HG03108 (cell line): Measurements from ENCODE around the gene TEX22.

Experiments
- ATAC-seq: cut with Tn5 transposase; IDR thresholded peaks from one replicate; pipeline ENCODE4 v1.9.1; 2021; ENCODE audit warnings: moderate library complexity; ENCODE audit not compliant: unreplicated experiment

Gene TEX22

DNA sequence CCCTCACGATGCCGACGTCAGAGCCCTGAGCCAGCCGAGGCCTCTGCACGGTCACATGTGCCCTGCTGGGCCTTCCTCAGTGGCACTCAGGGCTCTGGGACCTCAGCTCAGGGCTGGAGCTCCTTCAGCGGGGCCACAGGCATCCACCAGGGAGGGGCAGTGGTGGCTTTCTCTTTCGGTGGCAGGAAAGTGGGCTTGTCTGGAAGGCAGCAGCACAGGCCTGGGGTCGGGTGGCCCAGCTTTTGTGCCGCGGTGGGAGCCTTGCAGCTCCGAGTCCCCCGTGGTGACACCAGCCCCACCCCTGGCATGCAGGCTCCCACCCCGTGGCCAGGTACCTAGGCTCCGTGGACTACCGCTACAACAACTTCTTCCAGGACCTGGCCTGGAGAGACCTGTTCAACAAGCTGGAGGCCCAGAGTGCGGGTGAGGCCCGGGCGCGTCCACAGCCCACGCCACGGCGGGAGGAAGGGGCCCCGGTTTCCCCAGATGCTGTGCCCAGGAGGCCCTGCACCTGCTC is 14.2 kb upstream of the TEX22 start:
- ATAC-seq, result no peak

DNA sequence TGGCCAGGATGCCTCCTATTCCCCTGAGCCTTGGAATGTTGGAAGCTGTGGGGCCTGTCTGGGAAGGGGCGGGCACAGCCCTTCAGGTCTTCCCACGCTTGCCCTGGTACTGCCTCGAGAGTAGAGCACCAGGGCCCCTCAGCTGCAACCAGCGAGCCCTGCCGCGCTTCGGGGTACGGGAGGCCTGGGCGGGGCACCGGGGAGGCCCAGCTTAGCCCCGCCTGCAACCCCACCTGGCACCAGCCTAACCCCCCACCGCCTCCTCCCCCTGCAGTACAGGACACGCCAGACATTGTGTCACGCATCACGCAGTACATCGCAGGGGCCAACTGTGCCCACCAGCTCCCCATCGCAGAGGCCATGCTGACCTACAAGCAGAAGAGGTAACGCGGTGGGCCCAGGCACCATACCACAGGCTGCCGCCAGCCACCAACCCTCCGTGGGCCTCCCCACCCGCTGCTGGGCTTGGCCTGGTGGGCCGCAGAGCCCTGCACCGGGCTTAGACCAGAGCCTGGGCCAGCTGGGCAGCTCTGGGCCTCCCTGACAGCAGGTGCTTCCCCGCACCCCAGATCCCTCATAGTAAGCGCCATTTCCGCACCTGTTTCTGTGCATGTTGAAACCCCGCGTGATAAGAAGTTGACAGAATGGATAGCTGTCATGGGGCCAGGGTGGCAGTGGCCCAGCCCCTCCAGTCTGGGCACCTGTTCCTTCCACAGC is 13.6 kb upstream of the TEX22 start:
- ATAC-seq, result no peak

DNA sequence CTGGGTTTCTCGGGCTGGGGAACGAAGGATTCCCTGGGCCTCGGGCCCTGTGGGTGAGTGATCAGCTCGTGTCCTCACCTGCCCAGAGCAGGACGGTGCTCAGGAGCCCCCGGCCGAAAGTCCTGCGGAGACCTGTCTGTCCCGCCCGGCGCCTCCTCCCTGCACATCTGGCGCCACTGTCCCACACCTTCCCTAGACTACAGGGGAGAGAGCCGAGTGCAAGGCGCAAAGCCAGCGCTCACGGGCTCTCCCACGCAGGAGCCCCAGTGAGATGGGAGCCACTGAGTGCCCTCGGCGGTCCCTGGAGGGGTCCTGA is 13.1 kb upstream of the TEX22 start:
- ATAC-seq, result no peak

DNA sequence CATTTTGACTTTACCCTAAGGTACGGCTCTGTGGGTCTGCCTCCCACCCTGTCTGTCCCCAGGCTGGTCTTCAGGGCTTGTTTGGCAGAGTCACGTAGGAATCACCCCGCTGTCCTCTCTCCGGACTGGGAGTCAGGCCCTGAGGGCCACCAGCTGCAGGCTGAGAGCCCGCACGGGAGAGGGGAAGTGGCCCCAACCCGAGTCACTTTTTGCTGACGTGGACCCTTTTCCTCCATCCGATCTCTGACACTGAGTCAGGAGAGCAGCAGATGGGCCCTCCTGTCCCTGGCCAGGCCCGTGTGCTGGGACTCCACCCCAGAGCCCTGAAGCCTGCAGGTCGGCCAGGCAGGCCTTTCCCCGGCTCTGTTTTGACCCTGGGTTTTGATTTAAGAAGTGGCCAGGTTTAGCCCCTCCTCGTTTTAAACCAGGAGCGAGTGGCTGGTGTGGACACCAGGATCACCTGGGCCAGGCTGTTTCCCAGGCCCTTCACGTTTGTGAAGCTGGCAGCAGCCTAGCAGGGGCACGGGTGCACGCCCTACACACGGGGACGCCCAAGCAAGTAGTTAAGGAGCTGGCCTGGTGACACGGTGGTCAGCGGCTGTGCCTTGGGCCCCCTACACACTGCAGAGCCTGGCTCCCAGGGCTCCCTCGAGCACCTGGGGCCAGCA is 12.5 kb upstream of the TEX22 start:
- no peak for ATAC-seq

DNA sequence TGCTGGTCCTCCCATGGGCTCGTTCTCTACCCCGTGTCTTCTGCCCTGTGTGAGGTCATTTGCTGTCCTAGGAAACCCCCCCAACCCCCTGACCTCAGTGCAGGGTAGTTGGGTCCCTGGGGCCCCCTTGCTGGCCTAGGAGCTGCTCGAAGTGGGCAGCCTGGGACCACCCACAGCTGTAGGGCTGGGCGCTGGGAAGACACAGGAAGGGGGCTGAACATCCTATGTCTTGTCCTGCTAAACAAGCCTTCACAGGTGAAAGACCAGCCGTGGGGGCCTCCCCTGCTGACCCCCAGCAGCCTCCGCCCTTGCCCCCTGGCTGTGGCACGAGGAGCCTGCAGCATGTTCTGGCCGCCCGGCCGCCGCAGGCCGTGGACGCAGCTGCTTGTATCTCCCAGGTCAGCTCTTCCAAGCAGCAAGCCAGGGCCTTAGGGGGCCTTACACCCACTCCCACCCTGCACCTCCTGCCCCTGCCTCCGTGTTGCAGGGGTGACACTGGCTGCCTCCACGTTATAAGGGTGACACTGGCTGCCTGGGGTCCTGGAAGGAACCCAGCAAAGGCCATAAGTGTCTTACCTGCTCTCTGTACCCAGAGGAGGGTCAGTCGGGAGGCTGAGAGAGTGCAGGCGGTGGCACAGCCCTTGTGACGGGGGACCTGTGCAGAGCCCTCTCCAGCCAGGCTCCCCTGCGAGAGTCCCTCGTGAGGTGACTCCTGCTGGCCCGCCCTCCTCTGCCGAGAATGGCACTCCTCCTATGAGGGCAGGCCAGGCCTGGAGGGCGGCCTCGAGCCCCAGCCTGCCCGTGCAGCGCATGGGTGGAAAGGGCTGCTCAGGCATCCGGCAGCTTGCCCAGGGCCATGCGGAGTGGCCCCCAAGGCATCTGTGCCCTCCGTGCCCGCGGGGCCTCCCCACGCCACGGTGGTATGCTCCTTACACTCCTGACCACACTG is 11.5 kb upstream of the TEX22 start:
- ATAC-seq, result no peak

DNA sequence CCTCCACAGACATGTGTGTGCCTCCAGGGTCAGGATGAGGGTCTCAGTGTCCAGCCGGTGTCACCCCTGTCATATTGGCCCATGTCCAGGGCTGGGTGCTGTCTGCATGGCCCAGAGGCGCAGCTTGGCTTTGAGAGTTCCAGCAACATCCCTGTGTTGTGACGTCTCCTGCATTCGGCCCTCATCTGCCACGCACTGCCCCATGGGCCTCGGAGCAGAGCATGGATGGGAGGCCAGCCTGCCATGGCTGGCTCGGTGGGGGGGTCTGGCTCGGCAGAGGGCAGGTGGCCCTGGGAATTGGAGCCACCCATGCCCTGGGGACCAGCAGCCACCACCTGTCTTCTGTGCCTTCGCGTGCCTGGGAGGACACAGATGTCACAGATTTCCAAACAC is 10.8 kb upstream of the TEX22 start:
- no peak for ATAC-seq

DNA sequence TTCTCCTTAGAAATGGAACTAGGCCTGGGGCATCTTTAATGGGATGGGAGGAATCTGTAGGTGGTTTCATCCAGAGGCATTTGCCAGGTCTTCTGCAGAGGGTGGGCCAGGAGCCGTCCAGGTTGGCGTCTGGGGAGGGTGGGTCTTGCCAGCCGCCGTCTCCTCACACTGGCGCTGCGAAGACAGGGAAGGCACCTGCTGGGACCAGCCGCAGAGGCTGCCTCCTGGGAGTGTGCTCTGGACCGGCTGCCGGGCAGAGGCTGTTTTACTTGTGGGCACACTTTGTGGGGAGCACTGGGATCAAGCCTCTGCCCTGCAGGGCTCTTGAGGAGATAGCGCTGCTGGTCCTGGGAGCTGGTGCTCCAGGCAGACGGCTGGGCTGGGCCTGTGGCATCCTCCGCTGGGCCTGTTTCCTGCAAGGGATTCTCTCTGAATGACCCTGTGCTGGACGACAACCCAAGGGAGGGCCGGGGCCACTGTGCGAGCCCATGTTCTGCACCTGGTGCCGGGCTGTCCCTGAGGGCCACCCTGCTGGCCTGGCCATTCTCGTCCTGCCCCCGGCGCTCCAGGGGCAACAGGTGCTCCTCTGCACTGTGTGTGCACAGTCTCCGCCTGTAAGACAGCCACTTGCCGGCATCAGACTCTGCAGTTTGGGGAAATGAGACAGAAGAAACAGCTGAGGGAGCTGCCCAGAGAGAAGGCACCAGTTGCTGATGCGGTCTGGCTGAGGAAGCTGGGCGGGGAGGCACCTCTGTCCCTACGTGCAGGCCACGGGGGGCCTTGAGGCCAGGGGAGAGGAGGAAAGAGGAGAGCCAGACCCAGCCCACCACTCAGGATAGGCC is 10.0 kb upstream of the TEX22 start:
- ATAC-seq, result no peak

DNA sequence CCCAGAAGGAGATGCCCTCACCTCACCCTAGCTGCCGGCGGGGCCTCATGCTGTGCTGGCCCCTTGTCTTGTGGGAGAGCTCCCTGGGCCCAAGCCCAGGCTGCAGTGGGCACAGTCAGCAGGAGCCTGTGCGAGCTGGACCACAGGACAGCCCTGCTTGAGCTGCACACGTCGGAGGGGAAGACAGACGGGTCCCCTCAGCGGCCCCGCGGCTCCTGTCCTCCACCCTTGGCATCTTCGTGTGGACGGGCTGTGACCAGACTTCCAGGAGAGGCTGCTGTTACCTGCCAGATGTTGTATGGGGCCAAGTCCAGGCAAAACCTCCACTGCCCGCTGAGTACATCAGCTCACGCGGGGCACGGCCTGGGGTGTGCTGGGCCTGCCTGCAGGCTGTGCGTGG is 9.4 kb upstream of the TEX22 start:
- no peak for ATAC-seq

DNA sequence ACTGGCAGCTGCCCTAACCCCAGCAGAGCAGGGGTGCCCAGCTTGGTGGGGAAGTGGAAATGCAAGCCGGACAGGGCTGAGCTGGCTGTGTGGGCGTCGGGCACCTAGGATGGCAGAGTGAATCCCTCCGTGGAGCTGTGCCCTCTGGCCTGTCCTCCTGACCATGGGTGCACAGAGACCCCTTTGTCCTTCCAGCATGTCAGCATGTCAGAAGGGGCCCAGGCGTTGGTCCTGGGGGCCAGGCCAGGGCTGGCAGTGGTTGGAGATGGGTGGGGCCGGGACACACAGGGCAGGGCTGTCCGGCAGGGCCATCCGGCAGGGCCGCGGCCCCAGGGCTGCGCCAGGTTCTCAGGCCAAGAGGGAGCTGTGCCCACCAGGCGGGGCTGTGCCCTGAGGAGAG is 8.8 kb upstream of the TEX22 start:
- no peak for ATAC-seq

DNA sequence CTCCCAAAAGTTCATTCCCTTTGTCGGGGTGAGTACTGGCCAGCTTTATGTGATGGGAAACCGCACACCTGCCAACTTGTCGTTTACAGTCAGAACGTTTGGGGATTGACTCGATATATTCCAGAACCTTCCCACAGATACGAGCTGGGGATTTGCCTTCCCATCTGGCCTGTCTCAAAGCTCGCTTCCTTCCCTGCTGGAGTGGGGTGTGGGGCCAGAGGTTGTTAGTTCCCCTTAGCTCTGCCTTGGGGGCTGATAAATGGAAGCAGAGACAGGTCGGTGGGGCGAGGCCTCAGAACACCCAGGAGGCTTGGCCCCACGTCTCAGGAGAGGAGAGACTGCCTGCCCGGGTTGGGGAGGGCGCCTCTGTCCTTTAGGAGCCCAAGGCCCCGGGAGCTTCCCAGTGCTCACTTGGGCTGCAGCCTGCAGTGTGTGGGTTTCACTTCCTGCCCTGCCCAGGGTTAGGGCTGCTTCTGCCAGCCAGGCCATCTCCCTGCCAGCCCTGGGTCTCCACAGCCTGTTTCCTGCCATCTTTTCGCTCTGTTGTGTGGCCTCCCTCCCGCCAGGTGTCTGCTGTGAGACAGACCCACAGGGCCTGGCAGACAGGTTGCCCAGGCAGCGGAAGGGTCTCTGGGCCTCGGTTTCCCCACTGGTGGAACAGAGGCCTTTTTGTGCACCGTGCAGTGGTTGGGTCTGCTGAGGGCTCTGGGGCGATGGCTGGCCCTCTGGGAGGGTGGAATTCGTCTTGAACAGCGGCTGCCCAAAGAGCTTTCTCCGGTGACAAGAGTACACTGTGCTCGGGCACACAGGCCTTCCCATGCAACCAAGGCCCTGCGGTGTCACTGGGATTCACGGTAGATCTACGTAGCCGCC is 8.1 kb upstream of the TEX22 start:
- ATAC-seq, result no peak

DNA sequence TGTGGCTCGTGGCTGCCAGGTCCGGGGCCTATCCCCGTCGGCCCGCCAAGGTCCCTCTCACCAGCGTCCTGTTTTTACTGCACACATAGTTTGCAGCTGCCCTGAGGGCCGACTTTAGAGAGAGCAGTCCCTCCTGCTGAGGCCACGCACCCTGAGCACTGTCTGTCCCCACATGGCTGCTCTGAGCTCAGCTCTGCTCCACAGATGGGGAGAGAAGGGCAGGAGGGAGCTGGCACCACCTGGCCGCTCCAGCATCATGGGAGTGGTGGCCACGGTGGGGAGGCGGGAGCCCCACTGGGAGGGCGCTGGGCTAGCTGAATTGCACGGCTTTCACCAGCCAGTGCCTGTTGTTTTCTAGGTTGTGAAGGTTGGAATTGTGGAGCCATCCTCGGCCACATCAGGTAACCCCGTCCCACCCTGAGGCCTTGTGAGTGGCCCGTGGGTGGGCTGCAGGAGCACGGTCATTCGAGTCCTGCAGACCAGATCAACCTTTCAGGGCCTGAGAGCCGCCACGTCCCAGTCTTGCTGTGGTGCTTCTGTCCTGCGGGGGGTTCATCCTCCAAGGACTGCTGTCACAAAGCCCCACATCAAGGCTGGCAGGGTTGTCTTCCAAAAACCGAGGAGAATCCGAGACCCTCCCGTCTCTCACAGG is 7.4 kb upstream of the TEX22 start:
- no peak for ATAC-seq

DNA sequence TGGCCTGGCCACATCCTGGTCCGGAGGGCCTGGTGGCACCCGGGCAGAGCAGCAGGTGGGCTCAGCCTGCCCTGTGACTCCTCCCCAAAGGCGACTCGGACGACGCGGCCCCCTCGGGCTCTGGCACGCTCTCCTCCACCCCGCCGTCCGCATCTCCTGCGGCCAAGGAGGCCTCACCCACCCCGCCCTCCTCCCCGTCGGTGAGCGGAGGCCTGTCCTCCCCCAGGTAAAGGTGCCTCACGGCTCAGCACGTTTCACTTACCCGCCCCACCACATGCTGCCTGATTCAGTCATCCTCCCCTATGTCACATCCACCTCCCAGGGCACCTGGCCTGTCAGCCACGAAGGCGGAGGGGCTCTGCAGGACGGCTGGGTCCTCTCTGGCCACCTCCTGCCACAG is 6.8 kb upstream of the TEX22 start:
- ATAC-seq, result no peak

DNA sequence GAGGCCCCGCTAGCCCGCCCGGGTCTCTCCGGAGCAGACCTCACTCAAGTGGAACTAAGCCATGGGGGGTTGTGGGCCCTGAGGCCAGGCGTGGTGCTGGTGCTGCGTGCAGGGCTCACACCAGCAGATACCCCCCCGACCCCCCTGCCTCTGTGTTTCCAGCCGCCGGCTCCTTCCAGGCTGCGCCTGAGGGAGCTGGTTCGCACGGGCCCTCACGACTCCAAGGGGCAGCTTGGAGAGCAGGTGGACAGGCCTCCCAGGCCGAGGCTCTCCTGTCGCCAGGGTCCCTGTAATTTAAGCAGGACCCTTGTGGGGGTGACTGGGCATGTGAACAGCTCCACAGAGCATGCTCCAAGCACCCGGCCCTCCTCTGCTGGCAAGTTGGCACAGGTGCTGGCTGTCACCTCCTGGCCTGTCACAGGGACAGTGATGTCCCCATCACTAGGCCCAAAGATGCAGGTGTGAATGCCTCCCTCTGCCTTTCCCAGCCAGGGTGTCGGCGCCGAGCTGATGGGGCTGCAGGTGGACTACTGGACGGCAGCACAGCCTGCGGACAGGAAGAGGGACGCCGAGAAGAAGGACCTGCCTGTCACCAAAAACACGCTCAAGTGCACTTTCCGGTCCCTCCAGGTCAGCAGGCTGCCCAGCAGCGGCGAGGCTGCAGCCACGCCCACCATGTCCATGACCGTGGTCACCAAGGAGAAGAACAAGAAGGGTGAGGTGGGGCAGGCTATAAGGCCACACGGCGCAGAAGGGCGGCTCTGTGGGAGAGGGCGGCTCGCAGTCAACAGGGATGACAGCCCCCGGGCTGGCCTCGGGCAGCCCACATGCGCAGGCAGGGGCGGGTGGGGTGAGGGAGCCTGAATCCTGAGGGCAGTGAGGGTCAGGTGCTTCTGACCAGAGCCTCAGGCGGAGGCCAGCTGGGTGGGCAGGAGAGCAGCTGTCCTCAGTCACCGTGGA is 5.9 kb upstream of the TEX22 start:
- no peak for ATAC-seq

DNA sequence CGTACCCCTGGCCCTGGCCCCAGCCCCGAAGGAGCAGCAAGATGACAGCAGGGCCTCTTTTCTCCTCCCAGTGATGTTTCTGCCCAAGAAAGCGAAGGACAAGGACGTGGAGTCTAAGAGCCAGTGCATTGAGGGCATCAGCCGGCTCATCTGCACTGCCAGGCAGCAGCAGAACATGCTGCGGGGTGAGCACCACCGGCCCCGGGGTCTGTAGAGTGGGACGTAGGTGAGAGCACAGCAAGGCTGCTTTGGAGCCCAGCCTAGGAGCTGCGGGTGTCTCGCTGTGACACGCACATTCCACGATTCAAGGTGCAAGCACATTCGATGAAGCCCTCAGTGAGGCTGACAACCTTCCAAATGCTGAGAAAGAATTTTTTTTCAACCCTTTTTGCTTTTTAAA is 5.2 kb upstream of the TEX22 start:
- ATAC-seq, result no peak

DNA sequence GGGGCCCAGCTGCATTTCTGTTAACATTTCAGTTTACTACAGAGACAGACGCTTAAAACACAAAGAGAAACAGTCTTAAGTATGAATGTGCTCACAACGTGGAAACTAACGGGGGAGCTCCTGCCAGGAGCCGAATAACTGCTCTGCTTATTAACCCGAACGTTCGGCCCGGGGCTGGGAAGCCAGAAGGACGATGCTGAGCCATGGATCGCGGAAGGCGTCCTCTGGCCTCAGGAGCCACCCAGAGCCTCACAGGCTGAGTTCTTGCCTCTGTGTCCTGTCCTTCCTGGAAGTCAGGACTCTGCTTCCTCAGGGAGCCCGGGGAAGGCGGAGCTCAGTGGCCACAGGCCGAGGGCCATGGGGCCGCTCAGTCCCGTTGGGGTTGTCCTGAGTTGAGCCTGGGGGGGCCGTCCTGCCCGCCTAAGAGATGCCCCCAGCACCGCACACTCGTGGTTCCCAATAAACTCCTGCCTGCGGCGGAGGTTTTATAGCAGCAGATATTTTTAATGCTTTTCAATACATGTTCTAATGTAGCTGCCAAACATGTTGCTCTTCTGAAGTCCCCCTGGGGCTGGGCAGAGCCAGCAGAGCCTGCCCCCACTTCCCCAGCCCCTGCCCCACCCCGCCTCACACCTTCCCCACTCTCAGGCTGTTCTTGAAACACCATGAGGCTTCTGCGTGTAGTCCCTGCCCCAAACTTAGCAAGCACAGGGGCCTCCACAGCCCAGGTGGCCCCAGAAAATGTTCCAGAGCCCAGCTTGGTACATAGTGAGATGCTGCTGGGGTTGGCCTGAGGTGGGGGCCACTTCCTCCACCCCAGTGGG is 3.4 kb upstream of the TEX22 start:
- ATAC-seq, result no peak

DNA sequence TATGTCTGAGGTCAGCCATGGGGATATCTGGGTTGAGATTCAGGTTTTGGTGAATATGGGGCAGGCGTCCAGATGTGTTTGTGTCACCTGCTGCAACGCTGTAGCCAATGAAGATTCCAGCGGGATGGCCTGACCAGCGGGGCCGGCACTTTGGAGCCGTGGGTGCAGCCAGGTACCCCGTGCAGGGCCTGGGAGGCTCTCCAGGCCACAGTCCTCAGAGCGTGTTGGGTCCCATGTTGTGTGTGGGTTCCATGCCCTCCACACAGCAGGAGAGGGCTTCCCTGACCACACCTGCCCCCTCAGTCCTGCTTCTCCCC is 2.8 kb upstream of the TEX22 start:
- no peak for ATAC-seq

DNA sequence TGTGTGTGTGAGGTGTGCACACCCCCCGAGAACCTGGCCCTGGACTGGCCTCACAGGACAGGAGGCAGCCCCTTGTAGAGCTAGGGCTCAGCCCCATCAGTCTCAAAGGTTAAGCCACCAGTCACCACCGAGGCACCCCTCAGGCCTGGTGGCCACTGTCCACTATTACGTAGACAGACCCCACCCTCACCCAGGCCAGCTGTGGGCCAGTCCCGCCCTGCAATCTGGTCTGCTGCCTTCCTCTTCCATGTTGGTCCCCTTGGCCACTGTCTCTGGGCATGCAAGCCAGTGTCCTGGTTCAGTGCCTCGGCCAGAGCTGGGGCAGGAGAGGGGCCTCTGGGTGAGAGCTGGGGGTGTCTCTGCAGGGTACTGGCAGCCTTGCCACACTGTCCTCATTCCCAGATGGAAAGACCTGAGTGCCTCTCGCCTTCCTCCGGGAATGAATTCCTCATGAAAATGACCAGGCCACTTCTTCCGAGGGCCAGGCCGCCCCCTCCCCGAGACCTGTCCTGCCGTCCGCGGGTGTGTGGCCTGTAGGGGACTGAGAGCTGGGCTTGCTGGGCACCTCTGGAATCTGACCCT is 897 bp upstream of the TEX22 start:
- ATAC-seq, result no peak
